ENCODE data around the gene SMYD3.
"Not testable (repeated sequence)": the region's sequence is repeated elsewhere in the genome, so short reads cannot be mapped to it uniquely, and the experiment has no call there.

Gene SMYD3

GRCh38 chr1:245749053-245749452 lies 758.0 kb downstream of the SMYD3 start:
- CTCF ChIA-PET: no interaction called here
- POLR2A ChIA-PET: no interaction called here
- DNase-seq (ENCODE audit: extremely low spot score): no peak
- TF ChIP-seq ELF4 (IDR thresholded peaks at IDR 0.05) (no peak), LEF1 (IDR thresholded peaks at IDR 0.05; ENCODE audit: borderline replicate concordance) (no peak), FOXM1 (IDR thresholded peaks at IDR 0.05; ENCODE audit: borderline replicate concordance) (no peak), ARNT (IDR thresholded peaks at IDR 0.05) (no peak), BHLHE40 (IDR thresholded peaks at IDR 0.05; ENCODE audit: borderline replicate concordance) (no peak), PKNOX1 (IDR thresholded peaks at IDR 0.05) (no peak), TARDBP (IDR thresholded peaks at IDR 0.05) (no peak), L3MBTL2 (conservative IDR thresholded peaks at IDR 0.05) (no peak), CTBP1 (IDR thresholded peaks at IDR 0.05; ENCODE audit: borderline replicate concordance) (no peak), HDGF (IDR thresholded peaks at IDR 0.05; ENCODE audit: borderline replicate concordance) (no peak), ZNF384 (IDR thresholded peaks at IDR 0.05) (no peak), FOXA1 (IDR thresholded peaks at IDR 0.05) (no peak), SP1 (IDR thresholded peaks at IDR 0.05) (no peak), SUZ12 (IDR thresholded peaks at IDR 0.05) (no peak), FOXK2 (IDR thresholded peaks at IDR 0.05) (no peak), NFRKB (IDR thresholded peaks at IDR 0.05) (no peak)

GRCh38 chr1:245748646-245749045 lies 758.4 kb downstream of the SMYD3 start:
- ChIA-PET CTCF (no interaction called here), POLR2A (no interaction called here)
- DNase-seq (ENCODE audit: extremely low spot score): no peak
- TF ChIP-seq CTBP1 (IDR thresholded peaks at IDR 0.05; ENCODE audit: borderline replicate concordance) (no peak), PKNOX1 (IDR thresholded peaks at IDR 0.05) (no peak), LEF1 (IDR thresholded peaks at IDR 0.05; ENCODE audit: borderline replicate concordance) (no peak), NFRKB (IDR thresholded peaks at IDR 0.05) (no peak), ARNT (IDR thresholded peaks at IDR 0.05) (no peak), FOXM1 (IDR thresholded peaks at IDR 0.05; ENCODE audit: borderline replicate concordance) (no peak), FOXA1 (IDR thresholded peaks at IDR 0.05) (no peak), SP1 (IDR thresholded peaks at IDR 0.05) (no peak), TARDBP (IDR thresholded peaks at IDR 0.05) (no peak), SUZ12 (IDR thresholded peaks at IDR 0.05) (no peak), L3MBTL2 (conservative IDR thresholded peaks at IDR 0.05) (no peak), ZNF384 (IDR thresholded peaks at IDR 0.05) (no peak), ELF4 (IDR thresholded peaks at IDR 0.05) (no peak), FOXK2 (IDR thresholded peaks at IDR 0.05) (no peak), BHLHE40 (IDR thresholded peaks at IDR 0.05; ENCODE audit: borderline replicate concordance) (no peak), HDGF (IDR thresholded peaks at IDR 0.05; ENCODE audit: borderline replicate concordance) (no peak)

GRCh38 chr1:245748240-245748639 lies 758.8 kb downstream of the SMYD3 start:
- POLR2A ChIA-PET: no interaction called here
- CTCF ChIA-PET: no interaction called here
- DNase-seq (ENCODE audit: extremely low spot score): no peak
- no peak for TF ChIP-seq ZNF384 (IDR thresholded peaks at IDR 0.05)
- no peak for TF ChIP-seq FOXK2 (IDR thresholded peaks at IDR 0.05)
- TF ChIP-seq L3MBTL2 (conservative IDR thresholded peaks at IDR 0.05): no peak
- TF ChIP-seq TARDBP (IDR thresholded peaks at IDR 0.05): no peak
- no peak for TF ChIP-seq PKNOX1 (IDR thresholded peaks at IDR 0.05)
- no peak for TF ChIP-seq FOXM1 (IDR thresholded peaks at IDR 0.05; ENCODE audit: borderline replicate concordance)
- no peak for TF ChIP-seq SP1 (IDR thresholded peaks at IDR 0.05)
- TF ChIP-seq HDGF (IDR thresholded peaks at IDR 0.05; ENCODE audit: borderline replicate concordance): no peak
- TF ChIP-seq BHLHE40 (IDR thresholded peaks at IDR 0.05; ENCODE audit: borderline replicate concordance): no peak
- TF ChIP-seq LEF1 (IDR thresholded peaks at IDR 0.05; ENCODE audit: borderline replicate concordance): no peak
- TF ChIP-seq ELF4 (IDR thresholded peaks at IDR 0.05): no peak
- no peak for TF ChIP-seq ARNT (IDR thresholded peaks at IDR 0.05)
- no peak for TF ChIP-seq SUZ12 (IDR thresholded peaks at IDR 0.05)

GRCh38 chr1:245742896-245743295 lies 764.2 kb downstream of the SMYD3 start:
- no peak for DNase-seq (ENCODE audit: extremely low spot score)
- ChIA-PET POLR2A (no interaction called here), CTCF (no interaction called here)
- TF ChIP-seq ARNT (IDR thresholded peaks at IDR 0.05): no peak
- peak; percentile 41 for TF ChIP-seq PKNOX1 (IDR thresholded peaks at IDR 0.05)
- TF ChIP-seq L3MBTL2 (conservative IDR thresholded peaks at IDR 0.05): no peak

- CTCF ChIA-PET; POLR2A ChIA-PET; DNase-seq (ENCODE audit: extremely low spot score): not testable (repeated sequence)
Measured at GRCh38 chr1:245740336-245740735, 766.7 kb downstream of the SMYD3 start.

- ChIA-PET CTCF (no interaction called here), POLR2A (no interaction called here)
- no peak for TF ChIP-seq FOXK2 (IDR thresholded peaks at IDR 0.05)
- no peak for TF ChIP-seq NFRKB (IDR thresholded peaks at IDR 0.05)
- TF ChIP-seq BHLHE40 (IDR thresholded peaks at IDR 0.05; ENCODE audit: borderline replicate concordance): no peak
- TF ChIP-seq SUZ12 (IDR thresholded peaks at IDR 0.05): no peak
- TF ChIP-seq SP1 (IDR thresholded peaks at IDR 0.05): no peak
- DNase-seq (ENCODE audit: extremely low spot score): no peak
Measured at GRCh38 chr1:245730801-245731200, 776.3 kb downstream of the SMYD3 start.

GRCh38 chr1:245728035-245728434 lies 779.0 kb downstream of the SMYD3 start:
- POLR2A ChIA-PET; CTCF ChIA-PET; DNase-seq (ENCODE audit: extremely low spot score): not testable (repeated sequence)

All from HEK293T (cell line).